Astrocyte (in vitro differentiated cells and primary cell): ENCODE results near the gene SCAF8.

Experiments used
- CTCF ChIP-seq: IDR thresholded peaks from 2 replicates; pipeline ENCODE4 v1.5.1; 2011; ENCODE audit warnings: low read depth, mild to moderate bottlenecking, inconsistent platforms, low read length, moderate library complexity; ENCODE audit not compliant: insufficient read depth
- EZH2 ChIP-seq: IDR thresholded peaks from 2 replicates; pipeline ENCODE4 v1.6.1; 2012; ENCODE audit warnings: mild to moderate bottlenecking, low read length, inconsistent platforms; ENCODE audit not compliant: insufficient read depth

GRCh38 chr6:154829970-154830369 is 96.8 kb downstream of the SCAF8 start:
- TF ChIP-seq CTCF, result no peak
- no peak for TF ChIP-seq EZH2
